Activated T-helper 1 cell treated with anti-CD3 and anti-CD28 coated beads, Interleukin-12 subunit alpha, Interleukin-12 subunit beta, Interleukin-2, Interleukin-4 antibody, amounts not matched to agents 30 ng/mL and 10 ng/mL and 1 ng/mL, durations not matched to agents 14 hours and 24 hours and 36 hours (primary cell): ENCODE measurements around the gene TTYH1. TPM values are rescaled to one million over a fixed set of nuclear protein-coding genes. Genes with fewer than 3 reads are reported as not detected.
A peak's percentile ranks its signal among the peaks of the same experiment; 100 is the strongest.
"Not testable (repeated sequence)": the region's sequence is repeated elsewhere in the genome, so short reads cannot be mapped to it uniquely, and the experiment has no call there.

Experiments
- DNase-seq: peaks from one replicate; pipeline ENCODE4 v3.0.0; 2021; ENCODE audit warnings: low spot score
- H3K27ac Mint-ChIP-seq: one replicate; pipeline ENCODE4 v1.8.0; 2021; ENCODE audit warnings: mild to moderate bottlenecking, mixed read lengths
- H3K27me3 Mint-ChIP-seq: one replicate; pipeline ENCODE4 v1.8.0; 2022; ENCODE audit warnings: mild to moderate bottlenecking, moderate library complexity, mixed read lengths; ENCODE audit not compliant: insufficient read depth
- H3K36me3 Mint-ChIP-seq: one replicate; pipeline ENCODE4 v1.8.0; 2021; ENCODE audit warnings: low read depth, mixed read lengths
- H3K4me1 Mint-ChIP-seq: one replicate; pipeline ENCODE4 v1.8.0; 2021; ENCODE audit warnings: low read depth, mixed read lengths
- H3K4me3 Mint-ChIP-seq: one replicate; pipeline ENCODE4 v1.8.0; 2021; ENCODE audit warnings: mild to moderate bottlenecking, moderate library complexity, mixed read lengths
- H3K9me3 Mint-ChIP-seq: one replicate; pipeline ENCODE4 v1.8.0; 2021; ENCODE audit warnings: mixed read lengths
- intact Hi-C: fragments of 100-400 bp; cut with micrococcal nuclease; formaldehyde crosslinking; loops from one replicate; pipeline ENCODE4 v1.15.1; 2024
- total RNA-seq: library from RNA; stranded (reverse); gene quantifications from 2 replicates; pipeline ENCODE4 v1.2.3, GENCODE V29; 2022

Gene TTYH1
- total RNA-seq, 1 donor from 2014 or later = 0.49 TPM

DNA sequence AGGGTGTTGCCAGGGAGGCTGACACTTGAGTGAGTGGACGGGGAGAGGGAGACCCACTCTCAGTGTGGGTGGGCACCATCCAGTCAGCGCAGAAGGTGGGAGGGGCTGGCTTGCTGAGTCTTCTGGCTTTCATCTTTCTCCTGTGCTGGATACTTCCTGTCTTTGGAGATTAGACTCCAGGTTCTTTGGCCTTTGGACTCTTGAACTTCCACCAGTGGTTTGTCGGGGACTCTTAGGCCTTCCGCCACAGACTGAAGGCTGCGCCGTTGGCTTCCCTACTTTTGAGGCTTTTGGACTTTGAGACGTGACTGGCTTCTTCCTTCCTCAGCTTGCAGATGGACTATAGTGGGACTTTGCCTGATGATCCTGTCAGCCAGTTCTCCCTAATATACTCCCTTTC lies 29.5 kb downstream of the TTYH1 start:
- no peak overlapping the region for H3K4me3 Mint-ChIP-seq
- DNase-seq = no peak
- H3K4me1 Mint-ChIP-seq = peaks cover 7% of the 10 kb centered on the region
- no peak overlapping the region for H3K27ac Mint-ChIP-seq
- H3K27me3 Mint-ChIP-seq = no peaks in the 10 kb centered on the region
- intact Hi-C loops = loop anchor here (5.0 kb wide), 1 partner anchor 577 kb away; the partner anchor contains the start of gene MYADM
- no peaks in the 10 kb centered on the region for H3K9me3 Mint-ChIP-seq
- H3K36me3 Mint-ChIP-seq = peaks cover 21% of the 10 kb centered on the region

DNA sequence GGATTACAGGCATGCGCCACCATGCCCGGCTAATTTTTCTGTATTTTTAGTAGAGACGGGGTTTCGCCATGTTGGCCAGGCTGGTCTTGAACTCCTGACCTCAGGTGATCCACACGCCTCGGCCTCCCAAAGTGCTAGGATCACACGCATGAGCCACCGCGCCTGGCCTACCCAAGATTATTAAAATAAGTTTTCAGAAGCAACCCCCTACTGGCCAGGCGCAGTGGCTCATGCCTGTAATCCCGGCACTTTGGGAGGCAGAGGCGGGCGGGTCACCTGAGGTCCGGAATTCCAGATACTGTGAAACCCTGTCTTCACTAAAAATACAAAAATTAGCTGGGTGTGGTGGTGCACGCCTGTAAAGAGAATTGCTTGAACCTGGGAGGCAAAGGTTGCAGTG lies 31.1 kb downstream of the TTYH1 start:
- H3K27ac Mint-ChIP-seq = not testable (repeated sequence)

DNA sequence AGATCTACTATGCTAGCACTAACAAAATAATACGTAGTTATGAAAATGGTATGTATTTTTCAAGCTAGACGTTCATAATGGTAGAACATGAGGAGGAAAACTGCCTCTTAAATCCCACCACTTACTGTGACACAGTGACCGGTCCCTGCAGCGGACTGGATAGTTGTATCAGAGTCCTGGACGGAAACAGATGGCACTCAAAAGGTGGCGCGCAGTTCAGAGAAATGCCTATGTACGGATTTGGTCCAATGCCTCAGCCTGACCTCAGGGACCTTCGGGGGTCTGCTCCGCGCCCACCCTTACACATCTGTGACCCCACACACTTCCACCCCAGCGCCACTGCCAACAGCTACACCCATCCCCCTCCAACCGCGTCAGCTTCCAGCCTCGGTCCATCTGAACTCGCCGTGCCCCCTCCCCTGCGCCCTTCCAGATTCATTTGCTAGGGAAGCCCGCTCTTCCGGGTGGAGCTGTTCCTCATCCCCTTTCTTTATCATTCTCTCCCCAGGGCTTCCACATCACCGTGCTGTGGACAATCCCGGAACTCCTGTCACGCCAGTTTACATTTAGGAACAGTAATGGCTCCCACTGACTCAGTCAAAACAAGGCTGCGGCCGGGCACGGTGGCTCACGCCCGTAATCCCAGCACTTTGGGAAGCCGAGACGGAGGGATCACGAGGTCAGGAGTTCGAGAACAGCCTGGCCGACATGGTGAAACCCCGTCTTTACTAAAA lies 32.9 kb downstream of the TTYH1 start:
- Mint-ChIP-seq H3K27me3 (no peaks in the 10 kb centered on the region), H3K9me3 (no peaks in the 10 kb centered on the region), H3K4me3 (peak overlapping the region; percentile 99), H3K4me1 (peaks cover 32% of the 10 kb centered on the region), H3K36me3 (peaks cover 39% of the 10 kb centered on the region), H3K27ac (peak overlapping the region; percentile 98)
- no peak for DNase-seq
- intact Hi-C loops = loop anchor here (1.0 to 5.0 kb wide), 5 partner anchors 17 to 891 kb away; partner anchors contain the start of genes KMT5C, MYADM and RPS9

More for the DNA sequence above, 31.1 kb downstream of the TTYH1 start:
- not testable (repeated sequence) for H3K27me3 Mint-ChIP-seq, H3K4me3 Mint-ChIP-seq, H3K9me3 Mint-ChIP-seq, DNase-seq
- intact Hi-C loops = loop anchor here (5.0 kb wide), 1 partner anchor 579 kb away; the partner anchor contains the start of gene MYADM
- H3K36me3 Mint-ChIP-seq = peaks cover 34% of the 10 kb centered on the region
- H3K4me1 Mint-ChIP-seq = peaks cover 21% of the 10 kb centered on the region

DNA sequence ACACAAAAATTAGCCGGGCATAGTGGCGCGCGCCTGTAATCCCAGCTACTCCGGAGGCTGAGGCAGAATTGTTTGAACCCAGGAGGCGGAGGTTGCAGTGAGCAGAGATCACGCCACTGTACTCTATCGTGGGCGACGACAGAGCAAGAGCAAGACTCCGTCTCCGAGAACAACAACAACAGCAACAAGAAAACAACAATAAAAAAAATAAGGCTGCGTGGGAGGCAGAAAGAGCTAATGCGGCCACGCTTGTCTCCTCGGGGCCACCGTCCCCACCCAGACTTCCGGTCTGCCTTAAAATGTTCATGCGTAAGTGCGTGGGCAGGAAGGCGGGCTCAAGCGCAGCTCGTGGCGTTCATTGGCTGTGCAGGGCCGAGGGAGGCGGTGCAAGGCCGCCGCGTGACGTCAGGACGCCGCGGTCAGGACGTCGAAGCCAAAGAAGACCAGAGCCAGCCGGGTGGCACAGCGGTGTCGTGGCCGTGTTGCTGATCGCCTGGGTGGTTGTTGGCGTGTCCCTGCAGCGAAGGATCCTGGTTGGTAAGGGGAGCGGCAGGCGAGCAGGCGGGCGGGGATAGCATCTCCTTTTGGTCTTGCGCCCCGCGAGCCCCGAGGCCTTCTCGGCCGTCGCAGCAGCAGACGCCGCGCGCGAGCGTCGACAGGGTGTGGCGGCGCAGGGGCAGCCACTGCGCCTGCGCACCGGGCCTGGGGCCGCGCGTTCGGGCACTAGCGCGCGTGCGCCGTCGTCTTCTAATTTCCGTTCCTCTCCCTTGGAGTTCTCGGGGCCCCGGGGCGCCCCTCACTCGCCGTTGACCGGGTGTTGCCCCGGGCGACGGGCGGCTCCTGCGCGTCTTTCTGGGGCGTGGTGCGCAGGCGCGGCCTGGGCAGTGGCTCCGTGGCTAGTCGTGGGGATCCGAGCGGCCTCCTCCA lies 33.8 kb downstream of the TTYH1 start, which contains the start of gene LENG8:
Gene LENG8, plus strand, starts transcription at position 426 of the 927 bp plus-strand sequence. CDS start 2,146 bp downstream, outside the sequence.
- Mint-ChIP-seq H3K9me3 (no peaks in the 10 kb centered on the region), H3K36me3 (peaks cover 45% of the 10 kb centered on the region), H3K27ac (peak within 1 kb of the TSS; percentile 98), H3K27me3 (no peaks in the 10 kb centered on the region), H3K4me3 (peak within 1 kb of the TSS; percentile 99), H3K4me1 (peaks cover 36% of the 10 kb centered on the region)
- DNase-seq = peak; percentile 96
- intact Hi-C loops = loop anchor here (1.0 to 5.0 kb wide), 11 partner anchors 14 to 959 kb away; partner anchors contain the start of genes CNOT3, KMT5C, LENG9 and MYADM

DNA sequence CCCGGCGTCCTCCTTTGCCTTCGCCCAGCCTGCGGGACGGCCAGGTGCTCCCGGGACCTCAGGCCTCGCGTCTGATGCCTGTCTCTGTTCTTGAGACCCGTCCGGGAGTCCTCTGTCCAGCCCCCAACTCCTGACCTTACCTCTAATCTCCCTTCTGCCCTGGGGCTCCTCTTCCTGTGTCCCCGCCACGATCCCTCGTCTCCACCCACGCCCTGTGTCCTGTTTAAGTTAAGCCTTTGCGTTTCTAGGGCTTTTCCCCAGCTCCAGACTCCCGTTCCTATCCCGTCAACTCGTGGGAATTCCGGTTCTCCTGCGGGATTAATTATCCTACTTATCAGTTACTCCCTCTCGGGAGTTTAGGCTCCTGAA lies 34.4 kb downstream of the TTYH1 start:
- no peak for DNase-seq
- intact Hi-C loops = loop anchor here (1.0 to 5.0 kb wide), 10 partner anchors 14 to 959 kb away; partner anchors contain the start of genes CNOT3, KMT5C, LENG9 and MYADM
- peak overlapping the region; percentile 97 for H3K27ac Mint-ChIP-seq

DNA sequence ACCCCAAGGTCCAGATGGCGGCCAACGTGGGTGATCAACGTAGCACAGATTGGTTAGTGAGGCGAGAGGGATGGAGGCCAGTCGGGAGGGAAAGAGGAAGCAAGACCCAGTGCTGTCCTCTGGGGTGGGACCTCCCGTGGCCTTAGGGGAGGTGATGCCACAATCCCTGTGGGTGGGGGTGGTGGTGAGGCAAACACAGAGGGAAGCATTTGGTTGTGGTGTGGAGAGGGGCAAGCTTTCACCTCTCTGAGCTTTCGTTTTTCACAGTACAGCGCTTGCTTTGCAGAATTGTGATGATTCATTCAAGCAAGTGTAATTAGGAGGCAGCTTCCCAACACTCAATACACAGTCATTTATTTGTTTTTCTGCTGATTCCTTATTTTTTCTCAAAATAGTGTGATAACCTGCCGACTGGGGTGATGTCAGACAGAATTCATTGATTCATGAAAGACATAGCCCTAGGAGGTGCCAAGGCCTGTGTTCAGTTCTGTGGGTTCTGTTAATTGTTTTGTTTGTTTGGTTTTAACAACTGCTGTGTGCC lies 36.1 kb downstream of the TTYH1 start:
- Mint-ChIP-seq H3K4me1 (peaks cover 36% of the 10 kb centered on the region), H3K36me3 (peaks cover 52% of the 10 kb centered on the region), H3K27me3 (no peaks in the 10 kb centered on the region), H3K27ac (peak overlapping the region; percentile 97), H3K4me3 (peak overlapping the region; percentile 99), H3K9me3 (no peaks in the 10 kb centered on the region)
- intact Hi-C loops = no loop called here
- no peak for DNase-seq

More for the DNA sequence above, 34.4 kb downstream of the TTYH1 start:
- H3K4me1 Mint-ChIP-seq = peaks cover 36% of the 10 kb centered on the region
- peaks cover 47% of the 10 kb centered on the region for H3K36me3 Mint-ChIP-seq
- peak overlapping the region; percentile 99 for H3K4me3 Mint-ChIP-seq
- H3K27me3 Mint-ChIP-seq = no peaks in the 10 kb centered on the region
- H3K9me3 Mint-ChIP-seq = no peaks in the 10 kb centered on the region

DNA sequence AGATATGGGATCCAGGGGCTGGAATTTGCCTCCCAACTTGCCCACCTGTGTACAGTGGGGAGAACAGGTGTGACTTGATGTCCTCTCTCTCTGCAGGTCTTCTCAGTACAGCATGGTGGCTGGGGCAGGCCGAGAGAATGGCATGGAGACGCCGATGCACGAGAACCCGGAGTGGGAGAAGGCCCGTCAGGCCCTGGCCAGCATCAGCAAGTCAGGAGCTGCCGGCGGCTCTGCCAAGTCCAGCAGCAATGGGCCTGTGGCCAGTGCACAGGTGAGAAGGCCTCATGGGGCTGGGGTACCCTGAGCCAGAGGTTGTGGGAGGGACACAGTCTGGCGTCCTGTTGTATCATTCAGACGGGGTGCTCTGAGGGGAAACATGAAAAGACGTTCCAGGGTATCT lies 36.7 kb downstream of the TTYH1 start:
- H3K27ac Mint-ChIP-seq = no peak overlapping the region
- H3K9me3 Mint-ChIP-seq = no peaks in the 10 kb centered on the region
- H3K27me3 Mint-ChIP-seq = no peaks in the 10 kb centered on the region
- peaks cover 52% of the 10 kb centered on the region for H3K36me3 Mint-ChIP-seq
- H3K4me1 Mint-ChIP-seq = peaks cover 33% of the 10 kb centered on the region
- DNase-seq = no peak
- intact Hi-C loops = no loop called here
- no peak overlapping the region for H3K4me3 Mint-ChIP-seq

DNA sequence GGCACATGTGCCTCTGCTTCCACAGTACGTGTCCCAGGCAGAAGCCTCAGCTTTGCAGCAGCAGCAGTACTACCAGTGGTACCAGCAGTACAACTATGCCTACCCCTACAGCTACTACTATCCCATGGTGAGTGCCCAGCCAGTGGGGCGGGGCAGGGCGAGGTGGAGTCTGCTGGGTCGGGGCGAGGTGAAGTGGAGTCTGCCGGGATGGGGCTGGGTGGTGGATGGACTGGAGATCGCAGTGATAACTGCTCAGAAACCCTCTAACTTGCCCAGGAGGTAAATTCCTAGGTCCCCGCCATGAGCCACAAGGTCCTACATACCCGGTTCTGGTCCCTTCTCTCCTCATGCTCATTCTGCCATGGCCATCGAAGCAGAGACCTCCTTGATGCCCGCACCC lies 37.4 kb downstream of the TTYH1 start:
- H3K27me3 Mint-ChIP-seq = no peaks in the 10 kb centered on the region
- intact Hi-C loops = no loop called here
- H3K4me3 Mint-ChIP-seq = no peak overlapping the region
- H3K36me3 Mint-ChIP-seq = peaks cover 53% of the 10 kb centered on the region
- H3K4me1 Mint-ChIP-seq = peaks cover 29% of the 10 kb centered on the region
- H3K9me3 Mint-ChIP-seq = no peaks in the 10 kb centered on the region
- no peak for DNase-seq
- no peak overlapping the region for H3K27ac Mint-ChIP-seq

DNA sequence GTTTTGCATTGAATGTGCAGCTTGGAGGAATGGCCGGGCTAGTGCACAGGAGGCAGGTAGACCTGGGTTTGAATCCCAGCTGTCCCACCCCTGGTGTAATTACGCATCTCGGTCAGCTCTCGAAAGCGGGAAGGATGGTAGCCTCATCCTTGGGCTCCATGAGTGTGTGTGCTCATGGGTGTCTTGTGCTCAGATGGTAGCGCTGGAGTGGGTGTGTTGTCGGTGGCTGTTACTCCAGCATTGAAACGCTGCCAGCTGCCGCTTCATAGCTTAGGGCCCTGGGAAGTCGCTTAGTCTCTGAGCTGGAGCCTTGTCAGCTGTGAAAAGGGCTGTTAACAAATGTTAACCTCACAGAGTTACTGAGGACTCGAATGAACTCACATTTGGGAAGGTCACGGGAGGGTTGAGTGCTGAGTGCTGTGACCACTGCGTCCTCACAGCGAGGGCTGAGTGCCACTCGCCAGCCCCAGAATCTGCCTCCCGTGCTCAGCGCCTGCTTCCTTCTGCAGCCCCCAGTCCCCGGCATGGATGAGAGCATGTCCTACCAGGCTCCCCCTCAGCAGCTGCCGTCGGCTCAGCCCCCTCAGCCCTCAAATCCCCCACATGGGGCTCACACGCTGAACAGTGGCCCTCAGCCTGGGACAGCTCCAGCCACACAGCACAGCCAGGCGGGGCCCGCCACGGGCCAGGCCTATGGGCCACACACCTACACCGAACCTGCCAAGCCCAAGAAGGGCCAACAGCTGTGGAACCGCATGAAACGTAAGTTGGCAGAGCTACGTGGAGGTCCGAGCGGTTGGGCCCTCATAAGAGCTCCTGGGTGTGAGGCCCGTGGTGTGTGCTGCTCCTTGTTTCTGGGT lies 38.9 kb downstream of the TTYH1 start:
- intact Hi-C loops = no loop called here
- Mint-ChIP-seq H3K9me3 (no peaks in the 10 kb centered on the region), H3K27me3 (no peaks in the 10 kb centered on the region), H3K4me3 (no peak overlapping the region), H3K27ac (no peak overlapping the region), H3K36me3 (peaks cover 62% of the 10 kb centered on the region), H3K4me1 (peaks cover 41% of the 10 kb centered on the region)
- no peak for DNase-seq

DNA sequence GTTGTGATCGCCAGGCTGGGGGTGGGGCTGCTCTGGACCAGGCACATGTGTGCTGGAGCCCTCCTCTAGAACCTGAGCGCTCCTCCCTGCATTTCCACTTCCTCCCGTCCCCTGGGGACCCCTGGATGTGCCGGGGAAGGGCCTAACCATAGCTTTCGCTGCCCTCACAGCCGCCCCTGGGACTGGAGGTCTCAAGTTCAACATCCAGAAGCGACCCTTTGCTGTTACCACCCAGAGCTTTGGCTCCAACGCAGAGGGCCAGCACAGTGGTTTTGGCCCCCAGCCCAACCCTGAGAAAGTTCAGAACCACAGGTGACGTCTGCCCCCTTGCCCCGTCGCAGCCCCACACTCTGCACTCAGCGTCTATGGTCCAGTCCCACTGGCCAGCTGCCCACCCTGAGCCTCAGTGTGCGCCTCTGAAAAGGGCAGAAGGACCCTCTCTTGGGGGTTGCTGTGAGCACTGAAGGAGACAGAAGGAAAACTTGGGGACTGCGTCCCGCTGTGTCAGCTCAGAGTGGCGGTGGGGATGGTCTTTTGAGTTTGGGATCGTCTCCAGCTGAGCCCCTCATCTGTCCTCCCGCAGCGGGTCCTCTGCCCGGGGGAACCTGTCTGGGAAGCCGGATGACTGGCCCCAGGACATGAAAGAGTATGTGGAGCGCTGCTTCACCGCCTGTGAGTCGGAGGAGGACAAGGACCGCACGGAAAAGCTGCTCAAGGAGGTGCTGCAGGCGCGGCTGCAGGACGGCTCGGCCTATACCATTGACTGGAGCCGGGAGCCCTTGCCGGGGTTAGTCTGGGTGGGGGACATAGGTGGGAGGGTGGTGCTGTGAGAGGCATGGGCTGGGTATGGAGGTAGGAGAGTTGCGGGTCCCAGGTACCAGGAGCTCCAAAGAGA lies 39.8 kb downstream of the TTYH1 start:
- no peak for DNase-seq
- no peaks in the 10 kb centered on the region for H3K27me3 Mint-ChIP-seq
- no peak overlapping the region for H3K4me3 Mint-ChIP-seq
- H3K27ac Mint-ChIP-seq = no peak overlapping the region
- H3K9me3 Mint-ChIP-seq = no peaks in the 10 kb centered on the region
- peaks cover 47% of the 10 kb centered on the region for H3K4me1 Mint-ChIP-seq
- intact Hi-C loops = no loop called here
- H3K36me3 Mint-ChIP-seq = peaks cover 63% of the 10 kb centered on the region

DNA sequence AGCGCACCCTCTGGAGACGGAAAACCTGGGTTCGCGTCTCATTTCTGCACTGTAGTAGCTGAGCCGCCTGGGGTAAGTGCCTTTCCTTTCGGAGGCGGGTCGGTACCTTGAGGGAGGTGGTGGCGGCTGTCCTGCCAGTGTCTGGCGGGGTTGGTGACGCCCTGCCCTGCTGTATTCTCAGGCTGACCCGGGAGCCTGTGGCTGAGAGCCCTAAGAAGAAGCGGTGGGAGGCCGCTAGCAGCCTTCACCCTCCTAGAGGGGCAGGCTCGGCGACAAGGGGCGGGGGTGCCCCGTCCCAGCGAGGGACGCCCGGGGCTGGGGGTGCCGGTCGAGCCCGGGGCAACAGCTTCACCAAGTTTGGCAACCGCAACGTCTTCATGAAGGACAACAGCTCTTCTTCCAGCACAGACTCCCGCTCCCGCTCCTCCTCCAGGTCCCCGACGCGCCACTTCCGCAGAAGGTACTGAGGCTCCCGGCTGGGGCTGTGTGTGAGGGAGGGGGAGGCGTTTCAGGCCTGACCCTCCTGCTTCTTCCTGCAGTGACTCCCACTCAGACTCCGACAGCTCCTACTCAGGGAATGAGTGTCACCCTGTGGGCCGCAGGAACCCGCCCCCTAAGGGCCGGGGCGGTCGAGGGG lies 40.6 kb downstream of the TTYH1 start:
- no peak for DNase-seq
- H3K27me3 Mint-ChIP-seq = no peaks in the 10 kb centered on the region
- H3K27ac Mint-ChIP-seq = no peak overlapping the region
- H3K4me3 Mint-ChIP-seq = no peak overlapping the region
- H3K36me3 Mint-ChIP-seq = peaks cover 58% of the 10 kb centered on the region
- H3K4me1 Mint-ChIP-seq = peaks cover 38% of the 10 kb centered on the region
- intact Hi-C loops = no loop called here
- no peaks in the 10 kb centered on the region for H3K9me3 Mint-ChIP-seq
